ENCODE results near the gene BAMBI. TPM values are rescaled to one million over a fixed set of nuclear protein-coding genes. Genes with fewer than 3 reads are reported as not detected.
"Not testable (repeated sequence)": the region's sequence is repeated elsewhere in the genome, so short reads cannot be mapped to it uniquely, and the experiment has no call there.

Gene BAMBI
- total and polyA plus RNA-seq, 3 experiments from 2014 or later, result 0.56 to 1.7 (median 1.4) TPM

DNA sequence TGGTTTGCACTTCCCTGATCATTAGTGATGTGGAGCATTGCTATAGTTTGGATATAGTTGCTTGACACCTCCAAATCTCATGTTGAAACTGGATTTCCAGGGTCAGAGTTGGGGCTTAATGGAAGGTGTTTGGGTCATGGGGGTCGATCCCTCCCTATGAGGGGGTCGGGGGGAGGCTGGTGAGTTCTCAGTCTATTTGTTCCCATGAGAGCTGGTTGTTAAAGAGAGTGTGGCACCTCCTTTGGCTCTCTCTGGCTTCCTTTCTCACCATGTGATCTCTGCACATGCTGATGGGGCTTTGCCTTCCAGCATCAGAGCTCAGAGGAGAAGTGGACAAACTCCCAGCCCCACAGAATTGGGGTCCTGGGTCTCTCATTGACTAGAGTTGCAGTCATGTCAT, 36.8 kb upstream of the BAMBI start:
- Mint-ChIP-seq H3K27ac (no peak overlapping the region), H3K9me3 (peaks cover 10 to 16% (median 13%) of the 10 kb centered on the region in 5 donors), H3K27me3 (peaks cover 10 to 15% of the 10 kb centered on the region in 2 donors), H3K36me3 (peaks cover 0 to 7% (median 0%) of the 10 kb centered on the region in 3 donors), H3K4me1 (no peaks in the 10 kb centered on the region), H3K4me3 (no peak overlapping the region)
- no peak for DNase-seq
- H3K36me3 ChIP-seq (ENCODE audit: insufficient read depth, low read length), result no peaks in the 10 kb centered on the region
- ChIA-PET POLR2A (no interaction called here), CTCF (interaction anchor here (2.9 kb wide), 1 partner anchor 12 kb away, joined by 9 read pairs; no protein-coding TSS in a partner anchor)
- no peaks in the 10 kb centered on the region for H3K4me1 ChIP-seq (ENCODE audit: insufficient read depth, low read length)
- no peaks in the 10 kb centered on the region for H3K9me3 ChIP-seq (ENCODE audit: low read length)
- no peak overlapping the region for H3K4me3 ChIP-seq (ENCODE audit: low read length)
- no peak overlapping the region for H3K27ac ChIP-seq (ENCODE audit: low read depth, low read length)
- no peaks in the 10 kb centered on the region for H3K27me3 ChIP-seq (ENCODE audit: insufficient read depth, low read length, poor library complexity, severe bottlenecking)

DNA sequence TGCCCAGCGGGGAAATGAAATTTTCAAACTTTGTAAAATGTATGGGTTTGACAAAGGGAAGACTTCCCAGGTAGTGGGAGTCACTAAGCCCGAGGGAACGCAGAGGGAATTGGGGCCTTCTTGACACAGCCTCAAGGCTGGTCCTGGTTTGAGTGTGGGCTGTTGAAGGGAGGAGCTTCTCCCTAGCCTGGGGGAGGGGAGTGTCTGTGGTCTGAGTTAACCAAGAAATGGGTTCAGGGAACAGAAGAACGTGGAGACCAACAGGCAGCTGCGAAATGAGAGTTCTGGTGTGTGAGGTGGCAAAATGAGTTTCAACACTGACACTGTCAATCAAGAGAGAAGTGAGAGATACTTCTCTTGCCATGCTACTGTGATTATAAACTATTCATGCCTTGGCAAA, 32.7 kb upstream of the BAMBI start:
- Histone ChIP-seq H3K27me3 (ENCODE audit: insufficient read depth, low read length, poor library complexity, severe bottlenecking) (no peaks in the 10 kb centered on the region), H3K9me3 (ENCODE audit: low read length) (no peaks in the 10 kb centered on the region), H3K27ac (ENCODE audit: low read depth, low read length) (no peak overlapping the region), H3K4me3 (ENCODE audit: low read length) (no peak overlapping the region), H3K36me3 (ENCODE audit: insufficient read depth, low read length) (no peaks in the 10 kb centered on the region), H3K4me1 (ENCODE audit: insufficient read depth, low read length) (no peaks in the 10 kb centered on the region)
- Mint-ChIP-seq H3K27me3 (peaks cover 3 to 29% of the 10 kb centered on the region in 2 donors), H3K4me1 (no peaks in the 10 kb centered on the region), H3K36me3 (no peaks in the 10 kb centered on the region), H3K4me3 (no peak overlapping the region), H3K9me3 (peaks cover 0 to 4% (median under 1%) of the 10 kb centered on the region in 5 donors), H3K27ac (peak overlapping the region in 1 of 8 donors; percentile 67)
- DNase-seq, result no peak
- ChIA-PET CTCF (interaction anchor here (0.8 kb wide), 1 partner anchor 19 kb away, joined by 3 read pairs; no protein-coding TSS in a partner anchor), POLR2A (no interaction called here)

DNA sequence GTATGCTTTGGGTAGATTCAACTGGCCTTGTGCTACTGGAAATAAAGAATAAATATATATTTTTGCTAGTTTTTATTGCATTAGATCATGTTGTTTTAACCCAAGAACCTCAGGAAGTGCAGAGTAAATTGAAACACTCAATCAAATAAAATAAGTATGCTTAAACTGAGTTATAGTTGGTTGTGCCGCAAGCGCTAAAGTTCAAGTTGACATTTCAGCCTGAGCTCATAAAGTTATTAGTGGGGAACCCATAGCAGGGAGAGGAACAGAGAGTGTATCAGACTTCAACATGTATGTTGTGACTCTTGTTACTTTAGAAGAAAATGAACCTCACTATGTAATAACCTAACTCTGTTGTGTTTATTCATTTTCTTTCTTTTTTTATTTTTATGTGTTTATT, 25.2 kb upstream of the BAMBI start:
- no peaks in the 10 kb centered on the region for H3K36me3 Mint-ChIP-seq
- Histone ChIP-seq H3K36me3 (ENCODE audit: insufficient read depth, low read length) (no peaks in the 10 kb centered on the region), H3K27ac (ENCODE audit: low read depth, low read length) (no peak overlapping the region), H3K9me3 (ENCODE audit: low read length) (no peaks in the 10 kb centered on the region), H3K27me3 (ENCODE audit: insufficient read depth, low read length, poor library complexity, severe bottlenecking) (no peaks in the 10 kb centered on the region), H3K4me1 (ENCODE audit: insufficient read depth, low read length) (no peaks in the 10 kb centered on the region), H3K4me3 (ENCODE audit: low read length) (no peak overlapping the region)
- ChIA-PET POLR2A (no interaction called here), CTCF (no interaction called here)
- H3K4me3 Mint-ChIP-seq, result no peak overlapping the region
- peaks cover 6 to 45% of the 10 kb centered on the region in 2 donors for H3K27me3 Mint-ChIP-seq
- H3K4me1 Mint-ChIP-seq, result no peaks in the 10 kb centered on the region
- no peaks in the 10 kb centered on the region for H3K9me3 Mint-ChIP-seq
- H3K27ac Mint-ChIP-seq, result no peak overlapping the region
- no peak for DNase-seq

DNA sequence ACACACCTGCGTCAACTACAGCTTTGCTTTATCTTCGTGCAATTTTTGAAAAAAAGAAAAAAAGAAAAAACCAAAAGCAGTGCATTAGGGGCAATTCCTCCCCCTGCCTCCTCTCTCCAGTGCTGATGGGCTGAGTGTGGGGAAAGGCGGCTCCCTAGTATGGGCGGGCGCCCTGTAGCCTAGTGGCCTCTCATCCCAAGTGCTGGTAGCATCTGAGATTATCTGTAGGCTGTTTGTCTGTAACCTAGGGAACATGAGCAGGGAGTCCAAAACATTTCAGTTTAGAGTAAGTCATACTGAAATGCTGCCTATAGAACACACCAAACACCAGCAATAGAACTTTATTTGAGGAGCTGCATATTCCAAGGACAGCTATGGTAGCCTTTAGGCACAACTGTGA, 24.6 kb upstream of the BAMBI start:
- ChIA-PET POLR2A (no interaction called here), CTCF (interaction anchor here (1.5 kb wide), 1 partner anchor 11 kb away, joined by 4 read pairs; no protein-coding TSS in a partner anchor)
- H3K9me3 ChIP-seq (ENCODE audit: low read length), result no peaks in the 10 kb centered on the region
- Mint-ChIP-seq H3K9me3 (no peaks in the 10 kb centered on the region), H3K4me3 (no peak overlapping the region), H3K36me3 (no peaks in the 10 kb centered on the region), H3K27ac (no peak overlapping the region), H3K4me1 (no peaks in the 10 kb centered on the region), H3K27me3 (peaks cover 6 to 45% of the 10 kb centered on the region in 2 donors)
- no peak for DNase-seq
- no peak overlapping the region for H3K27ac ChIP-seq (ENCODE audit: low read depth, low read length)
- no peak overlapping the region for H3K4me3 ChIP-seq (ENCODE audit: low read length)
- H3K27me3 ChIP-seq (ENCODE audit: insufficient read depth, low read length, poor library complexity, severe bottlenecking), result no peaks in the 10 kb centered on the region
- no peaks in the 10 kb centered on the region for H3K36me3 ChIP-seq (ENCODE audit: insufficient read depth, low read length)
- H3K4me1 ChIP-seq (ENCODE audit: insufficient read depth, low read length), result no peaks in the 10 kb centered on the region

DNA sequence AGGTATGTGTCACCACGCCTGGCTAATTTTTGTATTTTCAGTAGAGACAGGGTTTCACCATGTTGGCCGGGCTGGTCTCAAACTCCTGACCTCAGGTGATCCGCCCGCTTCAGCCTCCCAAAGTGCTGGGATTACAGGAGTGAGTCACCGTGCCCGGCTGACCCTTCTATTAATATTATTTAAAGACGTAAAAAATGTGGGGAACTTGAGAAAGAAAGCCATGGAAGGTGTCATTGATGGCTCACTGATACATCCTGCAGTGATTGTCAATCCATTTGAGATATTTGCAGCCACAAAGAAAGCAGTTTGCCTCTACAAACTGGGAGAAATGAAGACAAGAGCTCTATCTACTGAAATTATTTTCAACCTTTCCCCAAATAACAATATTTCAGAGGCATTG, 18.5 kb upstream of the BAMBI start:
- H3K36me3 Mint-ChIP-seq; H3K27me3 ChIP-seq (ENCODE audit: insufficient read depth, low read length, poor library complexity, severe bottlenecking); H3K27ac ChIP-seq (ENCODE audit: low read depth, low read length); H3K9me3 ChIP-seq (ENCODE audit: low read length); POLR2A ChIA-PET; H3K4me1 ChIP-seq (ENCODE audit: insufficient read depth, low read length); H3K4me1 Mint-ChIP-seq; H3K36me3 ChIP-seq (ENCODE audit: insufficient read depth, low read length); CTCF ChIA-PET; H3K4me3 ChIP-seq (ENCODE audit: low read length); H3K9me3 Mint-ChIP-seq; H3K27ac Mint-ChIP-seq; H3K4me3 Mint-ChIP-seq; DNase-seq: not testable (repeated sequence)
- H3K27me3 Mint-ChIP-seq, result peaks cover 8 to 30% of the 10 kb centered on the region in 2 donors

DNA sequence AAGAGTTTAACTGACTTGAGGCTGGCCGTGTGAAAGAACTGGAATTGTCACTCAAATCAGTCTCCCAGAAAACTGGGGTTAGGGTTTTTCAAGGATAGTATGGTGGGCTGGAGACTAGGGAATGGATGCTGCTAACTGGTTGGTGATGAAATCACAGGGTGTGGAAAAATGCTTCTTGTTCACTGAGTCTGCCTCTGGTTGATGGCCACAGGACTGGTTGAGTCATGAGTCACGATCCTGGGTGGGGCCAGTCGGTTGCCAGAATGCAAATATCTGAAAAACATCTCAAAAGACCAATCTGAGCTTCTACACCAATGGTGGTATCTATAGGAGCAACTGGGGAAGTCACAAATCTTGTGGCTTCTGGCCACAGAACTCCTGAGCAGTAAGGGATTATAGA, 16.3 kb upstream of the BAMBI start:
- Histone ChIP-seq H3K36me3 (ENCODE audit: insufficient read depth, low read length) (no peaks in the 10 kb centered on the region), H3K4me1 (ENCODE audit: insufficient read depth, low read length) (no peaks in the 10 kb centered on the region), H3K27ac (ENCODE audit: low read depth, low read length) (no peak overlapping the region), H3K4me3 (ENCODE audit: low read length) (no peak overlapping the region), H3K27me3 (ENCODE audit: insufficient read depth, low read length, poor library complexity, severe bottlenecking) (no peaks in the 10 kb centered on the region), H3K9me3 (ENCODE audit: low read length) (no peaks in the 10 kb centered on the region)
- H3K4me1 Mint-ChIP-seq, result peaks cover 4 to 6% (median 5%) of the 10 kb centered on the region in 3 donors
- peaks cover 14 to 37% of the 10 kb centered on the region in 2 donors for H3K27me3 Mint-ChIP-seq
- DNase-seq, result no peak
- no peaks in the 10 kb centered on the region for H3K36me3 Mint-ChIP-seq
- POLR2A ChIA-PET, result no interaction called here
- H3K27ac Mint-ChIP-seq, result no peak overlapping the region
- H3K4me3 Mint-ChIP-seq, result no peak overlapping the region
- CTCF ChIA-PET, result interaction anchor here (1.5 kb wide), 1 partner anchor 15 kb away, joined by 3 read pairs; no protein-coding TSS in a partner anchor
- H3K9me3 Mint-ChIP-seq, result no peaks in the 10 kb centered on the region

DNA sequence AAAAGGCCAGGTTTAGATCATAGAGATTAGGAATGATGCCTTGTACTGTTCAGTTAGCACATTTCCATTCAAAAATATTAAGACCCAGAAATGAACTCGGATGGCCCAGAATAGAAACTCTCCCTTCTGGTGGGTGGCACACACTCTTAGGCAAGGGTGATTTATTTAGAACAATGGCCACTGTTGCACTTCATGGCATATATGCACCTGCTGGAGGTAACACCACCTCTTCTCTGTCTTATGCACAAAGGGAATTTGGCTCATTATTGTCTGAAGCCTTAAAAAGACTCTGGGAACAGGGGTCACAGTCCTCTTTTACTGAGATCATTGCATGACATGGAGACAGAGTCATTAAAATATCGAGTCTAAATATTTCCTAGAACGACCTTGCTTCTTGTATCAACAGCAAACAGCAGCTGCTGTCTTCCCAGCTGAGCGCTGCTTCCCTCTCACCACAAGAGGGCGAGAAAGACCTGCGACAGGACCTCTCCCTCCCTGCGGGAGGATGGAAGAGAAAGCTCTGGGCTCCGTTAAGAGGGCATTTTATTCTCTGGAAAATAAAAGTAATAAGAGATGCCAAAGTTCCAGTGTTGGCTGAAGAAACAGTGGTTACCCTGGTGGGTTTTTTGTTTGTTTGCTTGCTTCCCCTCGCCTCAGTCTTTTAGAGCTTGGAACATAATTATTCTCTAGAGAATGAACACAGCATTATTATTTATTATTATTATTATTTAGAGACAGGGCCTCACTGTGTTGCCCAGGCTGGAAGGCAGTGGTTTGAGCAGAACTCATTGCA, 13.5 kb upstream of the BAMBI start:
- Mint-ChIP-seq H3K27ac (no peak overlapping the region), H3K9me3 (peaks cover 0 to 3% (median 0%) of the 10 kb centered on the region in 5 donors), H3K4me3 (no peak overlapping the region), H3K36me3 (no peaks in the 10 kb centered on the region), H3K4me1 (peaks cover 11 to 16% (median 14%) of the 10 kb centered on the region in 3 donors), H3K27me3 (peaks cover 35 to 55% of the 10 kb centered on the region in 2 donors)
- ChIA-PET CTCF (interaction anchor here (0.7 to 1.9 kb wide), 16 partner anchors 9 to 785 kb away, joined by 3 to 8 read pairs (median 4); no protein-coding TSS in a partner anchor), POLR2A (no interaction called here)
- no peak overlapping the region for H3K27ac ChIP-seq (ENCODE audit: low read depth, low read length)
- DNase-seq, result peak; percentile 35 to 79 (median 47)
- H3K27me3 ChIP-seq (ENCODE audit: insufficient read depth, low read length, poor library complexity, severe bottlenecking), result peaks cover 8% of the 10 kb centered on the region
- H3K4me1 ChIP-seq (ENCODE audit: insufficient read depth, low read length), result no peaks in the 10 kb centered on the region
- H3K36me3 ChIP-seq (ENCODE audit: insufficient read depth, low read length), result no peaks in the 10 kb centered on the region
- no peaks in the 10 kb centered on the region for H3K9me3 ChIP-seq (ENCODE audit: low read length)
- H3K4me3 ChIP-seq (ENCODE audit: low read length), result no peak overlapping the region

DNA sequence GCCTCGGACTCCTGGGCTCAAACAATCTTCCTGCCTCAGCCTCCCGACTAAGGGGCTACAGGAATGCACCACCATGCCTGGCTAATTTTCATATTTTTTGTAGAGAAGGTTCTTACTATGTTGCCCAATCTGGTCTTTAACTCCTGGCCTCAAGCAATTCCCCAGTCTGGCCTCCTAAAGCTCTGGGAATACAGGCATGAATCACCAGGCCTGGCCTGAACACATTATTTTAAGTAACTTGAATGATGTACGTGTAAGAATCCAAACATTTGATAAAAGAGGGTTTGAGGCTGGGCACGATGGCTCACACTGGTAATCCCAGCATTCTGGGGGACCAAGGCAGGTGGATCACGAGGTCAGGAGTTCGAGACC, 13.0 kb upstream of the BAMBI start:
- Mint-ChIP-seq H3K4me1 (peaks cover 14 to 22% (median 20%) of the 10 kb centered on the region in 3 donors), H3K9me3 (peaks cover 0 to 3% (median 0%) of the 10 kb centered on the region in 5 donors), H3K27ac (no peak overlapping the region), H3K36me3 (no peaks in the 10 kb centered on the region), H3K27me3 (peaks cover 37 to 61% of the 10 kb centered on the region in 2 donors), H3K4me3 (no peak overlapping the region)
- POLR2A ChIA-PET, result no interaction called here
- DNase-seq, result no peak
- CTCF ChIA-PET, result interaction anchor here (0.7 to 1.9 kb wide), 15 partner anchors 8 to 784 kb away, joined by 3 to 8 read pairs (median 4); no protein-coding TSS in a partner anchor
- no peaks in the 10 kb centered on the region for H3K4me1 ChIP-seq (ENCODE audit: insufficient read depth, low read length)
- H3K9me3 ChIP-seq (ENCODE audit: low read length), result no peaks in the 10 kb centered on the region
- H3K27me3 ChIP-seq (ENCODE audit: insufficient read depth, low read length, poor library complexity, severe bottlenecking), result peaks cover 14% of the 10 kb centered on the region
- no peak overlapping the region for H3K27ac ChIP-seq (ENCODE audit: low read depth, low read length)
- H3K36me3 ChIP-seq (ENCODE audit: insufficient read depth, low read length), result no peaks in the 10 kb centered on the region
- no peak overlapping the region for H3K4me3 ChIP-seq (ENCODE audit: low read length)
